ENCODE data around the gene SERINC2. TPM values are rescaled to one million over a fixed set of nuclear protein-coding genes. Genes with fewer than 3 reads are reported as not detected.
"Not testable (repeated sequence)": the region's sequence is repeated elsewhere in the genome, so short reads cannot be mapped to it uniquely, and the experiment has no call there.

SERINC2 gene
- total and polyA plus RNA-seq, 7 experiments from 2014 or later: 0.22 to 2.7 (median 0.34) TPM; not detected in 4

- H3K27me3 Mint-ChIP-seq: peaks cover 19 to 27% (median 24%) of the 10 kb centered on the region in 5 donors
- H3K4me3 Mint-ChIP-seq; ATAC-seq; H3K27me3 ChIP-seq (ENCODE audit: control insufficient read depth in 2 of 2, insufficient read depth in 2 of 2, low read length in 2 of 2); intact Hi-C loops (cut with micrococcal nuclease); H3K9me3 ChIP-seq (ENCODE audit: control insufficient read depth in 2 of 3, low read length in 3 of 3); DNase-seq; H3K36me3 ChIP-seq (ENCODE audit: control insufficient read depth in 2 of 3, insufficient read depth in 3 of 3, low read length in 3 of 3); H3K27ac ChIP-seq (ENCODE audit: low read depth, low read length); H3K4me1 ChIP-seq (ENCODE audit: control insufficient read depth in 2 of 2, insufficient read depth in 2 of 2, low read length in 2 of 2); H3K36me3 Mint-ChIP-seq; H3K27ac Mint-ChIP-seq; H3K4me3 ChIP-seq (ENCODE audit: low read length): not testable (repeated sequence)
- ChIA-PET CTCF (interaction anchor here (0.6 kb wide), 1 partner anchor 176 kb away, joined by 4 read pairs; the partner anchor contains the start of genes SNRNP40 and ZCCHC17), POLR2A (interaction anchor here (0.6 kb wide), 1 partner anchor 244 kb away, joined by 3 read pairs; no protein-coding TSS in a partner anchor)
- peaks cover 0 to 13% (median 0%) of the 10 kb centered on the region in 7 donors for H3K4me1 Mint-ChIP-seq
- peaks cover 0 to 25% (median 4%) of the 10 kb centered on the region in 11 donors for H3K9me3 Mint-ChIP-seq
Observed at GRCh38 chr1:31472314-31472651, 59.3 kb downstream of the SERINC2 start.

- H3K27ac Mint-ChIP-seq; ATAC-seq; H3K4me3 Mint-ChIP-seq; H3K36me3 ChIP-seq (ENCODE audit: control insufficient read depth in 2 of 3, insufficient read depth in 3 of 3, low read length in 3 of 3); intact Hi-C loops (cut with micrococcal nuclease); H3K9me3 ChIP-seq (ENCODE audit: control insufficient read depth in 2 of 3, low read length in 3 of 3); H3K27me3 ChIP-seq (ENCODE audit: control insufficient read depth in 2 of 2, insufficient read depth in 2 of 2, low read length in 2 of 2); H3K36me3 Mint-ChIP-seq; DNase-seq; H3K4me1 ChIP-seq (ENCODE audit: control insufficient read depth in 2 of 2, insufficient read depth in 2 of 2, low read length in 2 of 2); H3K27ac ChIP-seq (ENCODE audit: low read depth, low read length); H3K4me3 ChIP-seq (ENCODE audit: low read length): not testable (repeated sequence)
- CTCF ChIA-PET: interaction anchor here (0.6 kb wide), 1 partner anchor 176 kb away, joined by 4 read pairs; the partner anchor contains the start of genes SNRNP40 and ZCCHC17
- POLR2A ChIA-PET: interaction anchor here (0.6 kb wide), 1 partner anchor 244 kb away, joined by 3 read pairs; no protein-coding TSS in a partner anchor
- Mint-ChIP-seq H3K4me1 (peaks cover 0 to 14% (median 0%) of the 10 kb centered on the region in 7 donors), H3K9me3 (peaks cover 0 to 22% (median 4%) of the 10 kb centered on the region in 11 donors), H3K27me3 (peaks cover 19 to 29% (median 24%) of the 10 kb centered on the region in 5 donors)
Observed at GRCh38 chr1:31472673-31473072, 59.7 kb downstream of the SERINC2 start.

- H3K9me3 ChIP-seq (ENCODE audit: control insufficient read depth in 2 of 3, low read length in 3 of 3); H3K4me3 ChIP-seq (ENCODE audit: low read length); H3K36me3 ChIP-seq (ENCODE audit: control insufficient read depth in 2 of 3, insufficient read depth in 3 of 3, low read length in 3 of 3); H3K4me1 ChIP-seq (ENCODE audit: control insufficient read depth in 2 of 2, insufficient read depth in 2 of 2, low read length in 2 of 2); H3K27ac ChIP-seq (ENCODE audit: low read depth, low read length); H3K4me3 Mint-ChIP-seq; CTCF ChIA-PET; DNase-seq; H3K27me3 ChIP-seq (ENCODE audit: control insufficient read depth in 2 of 2, insufficient read depth in 2 of 2, low read length in 2 of 2); POLR2A ChIA-PET; ATAC-seq; H3K27ac Mint-ChIP-seq; intact Hi-C loops (cut with micrococcal nuclease); H3K36me3 Mint-ChIP-seq: not testable (repeated sequence)
- H3K27me3 Mint-ChIP-seq: peaks cover 21 to 35% (median 24%) of the 10 kb centered on the region in 5 donors
- peaks cover 0 to 14% (median 2%) of the 10 kb centered on the region in 11 donors for H3K9me3 Mint-ChIP-seq
- H3K4me1 Mint-ChIP-seq: peaks cover 0 to 14% (median 0%) of the 10 kb centered on the region in 7 donors
Observed at GRCh38 chr1:31473508-31473907, 60.5 kb downstream of the SERINC2 start.

GRCh38 chr1:31474567-31474966, 61.6 kb downstream of the SERINC2 start:
- Mint-ChIP-seq H3K27me3 (peaks cover 20 to 33% (median 24%) of the 10 kb centered on the region in 5 donors), H3K4me1 (peaks cover 0 to 14% (median 0%) of the 10 kb centered on the region in 7 donors)
- H3K4me3 Mint-ChIP-seq; H3K36me3 Mint-ChIP-seq; H3K4me3 ChIP-seq (ENCODE audit: low read length); H3K9me3 Mint-ChIP-seq; H3K4me1 ChIP-seq (ENCODE audit: control insufficient read depth in 2 of 2, insufficient read depth in 2 of 2, low read length in 2 of 2); intact Hi-C loops (cut with micrococcal nuclease); H3K27ac ChIP-seq (ENCODE audit: low read depth, low read length); ATAC-seq; H3K9me3 ChIP-seq (ENCODE audit: control insufficient read depth in 2 of 3, low read length in 3 of 3); H3K27ac Mint-ChIP-seq; H3K36me3 ChIP-seq (ENCODE audit: control insufficient read depth in 2 of 3, insufficient read depth in 3 of 3, low read length in 3 of 3); DNase-seq; POLR2A ChIA-PET; H3K27me3 ChIP-seq (ENCODE audit: control insufficient read depth in 2 of 2, insufficient read depth in 2 of 2, low read length in 2 of 2); CTCF ChIA-PET: not testable (repeated sequence)

- intact Hi-C loops (cut with micrococcal nuclease): no loop called here
- H3K4me1 Mint-ChIP-seq: peaks cover 0 to 8% (median 0%) of the 10 kb centered on the region in 7 donors
- POLR2A ChIA-PET: no interaction called here
- no peak for ATAC-seq
- H3K36me3 Mint-ChIP-seq: peaks cover 0 to 8% (median 0%) of the 10 kb centered on the region in 5 donors
- H3K4me3 Mint-ChIP-seq: no peak overlapping the region
- Histone ChIP-seq H3K36me3 (ENCODE audit: control insufficient read depth in 2 of 3, insufficient read depth in 3 of 3, low read length in 3 of 3) (no peaks in the 10 kb centered on the region), H3K4me1 (ENCODE audit: control insufficient read depth in 2 of 2, insufficient read depth in 2 of 2, low read length in 2 of 2) (no peaks in the 10 kb centered on the region), H3K9me3 (ENCODE audit: control insufficient read depth in 2 of 3, low read length in 3 of 3) (no peaks in the 10 kb centered on the region), H3K27me3 (ENCODE audit: control insufficient read depth in 2 of 2, insufficient read depth in 2 of 2, low read length in 2 of 2) (no peaks in the 10 kb centered on the region), H3K4me3 (ENCODE audit: low read length) (no peak overlapping the region), H3K27ac (ENCODE audit: low read depth, low read length) (no peak overlapping the region)
- peaks cover 0 to 19% (median 7%) of the 10 kb centered on the region in 11 donors for H3K9me3 Mint-ChIP-seq
- H3K27ac Mint-ChIP-seq: no peak overlapping the region
- no peak for DNase-seq
- CTCF ChIA-PET: no interaction called here
- peaks cover 5 to 27% (median 14%) of the 10 kb centered on the region in 5 donors for H3K27me3 Mint-ChIP-seq
Observed at GRCh38 chr1:31476891-31477846, 64.2 kb downstream of the SERINC2 start.

- H3K4me1 ChIP-seq (ENCODE audit: control insufficient read depth in 2 of 2, insufficient read depth in 2 of 2, low read length in 2 of 2): no peaks in the 10 kb centered on the region
- Mint-ChIP-seq H3K36me3 (peaks cover 0 to 8% (median 0%) of the 10 kb centered on the region in 5 donors), H3K4me1 (peaks cover 0 to 8% (median 0%) of the 10 kb centered on the region in 7 donors), H3K9me3 (peaks cover 0 to 19% (median 7%) of the 10 kb centered on the region in 11 donors), H3K4me3 (no peak overlapping the region), H3K27ac (peak overlapping the region in 1 of 9 donors; percentile 9), H3K27me3 (peaks cover 5 to 27% (median 14%) of the 10 kb centered on the region in 5 donors)
- no peaks in the 10 kb centered on the region for H3K27me3 ChIP-seq (ENCODE audit: control insufficient read depth in 2 of 2, insufficient read depth in 2 of 2, low read length in 2 of 2)
- ChIA-PET POLR2A (no interaction called here), CTCF (no interaction called here)
- H3K9me3 ChIP-seq (ENCODE audit: control insufficient read depth in 2 of 3, low read length in 3 of 3): no peaks in the 10 kb centered on the region
- ATAC-seq (no peak), DNase-seq (no peak)
- intact Hi-C loops (cut with micrococcal nuclease): no loop called here
- H3K36me3 ChIP-seq (ENCODE audit: control insufficient read depth in 2 of 3, insufficient read depth in 3 of 3, low read length in 3 of 3): no peaks in the 10 kb centered on the region
- no peak overlapping the region for H3K4me3 ChIP-seq (ENCODE audit: low read length)
- H3K27ac ChIP-seq (ENCODE audit: low read depth, low read length): no peak overlapping the region
Observed at GRCh38 chr1:31478167-31478566, 65.2 kb downstream of the SERINC2 start.

Data from naive thymus-derived CD4-positive, alpha-beta T cell (primary cell).